ENCODE results near the gene SKA2.

SKA2 gene

GRCh38 chr17:59167571-59168001, 12.6 kb upstream of the SKA2 start:
- Histone ChIP-seq H3K9ac (ENCODE audit: low read depth, low read length) (no peak overlapping the region), H3K4me1 (ENCODE audit: insufficient read depth, low read length) (peaks cover 4% of the 10 kb centered on the region; the same call in 1 of the 2 replicates), H3K36me3 (ENCODE audit: insufficient read depth, low read length) (peaks cover 10% of the 10 kb centered on the region), H3K9me3 (ENCODE audit: control insufficient read depth, insufficient read depth, low read length) (no peaks in the 10 kb centered on the region)

GRCh38 chr17:59165933-59166342, 11.0 kb upstream of the SKA2 start:
- H3K9ac ChIP-seq (ENCODE audit: low read depth, low read length), result no peak overlapping the region
- H3K4me1 ChIP-seq (ENCODE audit: insufficient read depth, low read length), result peaks cover 4% of the 10 kb centered on the region; the same call in 1 of the 2 replicates
- H3K36me3 ChIP-seq (ENCODE audit: insufficient read depth, low read length), result peaks cover 10% of the 10 kb centered on the region
- H3K9me3 ChIP-seq (ENCODE audit: control insufficient read depth, insufficient read depth, low read length), result no peaks in the 10 kb centered on the region

- Histone ChIP-seq H3K9ac (ENCODE audit: low read depth, low read length) (no peak overlapping the region), H3K36me3 (ENCODE audit: insufficient read depth, low read length) (no peaks in the 10 kb centered on the region), H3K9me3 (ENCODE audit: control insufficient read depth, insufficient read depth, low read length) (no peaks in the 10 kb centered on the region), H3K4me1 (ENCODE audit: insufficient read depth, low read length) (peaks cover 4% of the 10 kb centered on the region; the same call in 1 of the 2 replicates)
Observed at GRCh38 chr17:59161477-59161876, 6.5 kb upstream of the SKA2 start.

- no peaks in the 10 kb centered on the region for H3K9me3 ChIP-seq (ENCODE audit: control insufficient read depth, insufficient read depth, low read length)
- no peak overlapping the region for H3K9ac ChIP-seq (ENCODE audit: low read depth, low read length)
- H3K36me3 ChIP-seq (ENCODE audit: insufficient read depth, low read length), result no peaks in the 10 kb centered on the region
- H3K4me1 ChIP-seq (ENCODE audit: insufficient read depth, low read length), result no peaks in the 10 kb centered on the region
Observed at GRCh38 chr17:59160157-59161025, 5.4 kb upstream of the SKA2 start.

- no peaks in the 10 kb centered on the region for H3K9me3 ChIP-seq (ENCODE audit: control insufficient read depth, insufficient read depth, low read length)
- no peaks in the 10 kb centered on the region for H3K36me3 ChIP-seq (ENCODE audit: insufficient read depth, low read length)
- peaks cover 9% of the 10 kb centered on the region; the same call in 1 of the 2 replicates for H3K4me1 ChIP-seq (ENCODE audit: insufficient read depth, low read length)
- H3K9ac ChIP-seq (ENCODE audit: low read depth, low read length), result peak within 1 kb of the TSS; percentile 95
Observed at GRCh38 chr17:59155439-59156177, 622 bp upstream of the SKA2 start, which contains the start of gene PRR11. Gene PRR11 (plus strand): TSS chr17:59155746. CDS start chr17:59169753, 14,007 bp downstream.

- H3K9ac ChIP-seq (ENCODE audit: low read depth, low read length), result peak overlapping the region; percentile 95
- no peaks in the 10 kb centered on the region for H3K36me3 ChIP-seq (ENCODE audit: insufficient read depth, low read length)
- H3K9me3 ChIP-seq (ENCODE audit: control insufficient read depth, insufficient read depth, low read length), result no peaks in the 10 kb centered on the region
- peaks cover 9% of the 10 kb centered on the region; the same call in 1 of the 2 replicates for H3K4me1 ChIP-seq (ENCODE audit: insufficient read depth, low read length)
Observed at GRCh38 chr17:59154292-59154720, 680 bp downstream of the SKA2 start.

- H3K36me3 ChIP-seq (ENCODE audit: insufficient read depth, low read length), result no peaks in the 10 kb centered on the region
- H3K9ac ChIP-seq (ENCODE audit: low read depth, low read length), result no peak overlapping the region
- H3K9me3 ChIP-seq (ENCODE audit: control insufficient read depth, insufficient read depth, low read length), result no peaks in the 10 kb centered on the region
- H3K4me1 ChIP-seq (ENCODE audit: insufficient read depth, low read length), result peaks cover 9% of the 10 kb centered on the region; the same call in 1 of the 2 replicates
Observed at GRCh38 chr17:59152925-59153324, 2.1 kb downstream of the SKA2 start.

- Histone ChIP-seq H3K4me1 (ENCODE audit: insufficient read depth, low read length) (peaks cover 9% of the 10 kb centered on the region; the same call in 1 of the 2 replicates), H3K36me3 (ENCODE audit: insufficient read depth, low read length) (no peaks in the 10 kb centered on the region), H3K9ac (ENCODE audit: low read depth, low read length) (no peak overlapping the region), H3K9me3 (ENCODE audit: control insufficient read depth, insufficient read depth, low read length) (no peaks in the 10 kb centered on the region)
Observed at GRCh38 chr17:59151591-59151990, 3.4 kb downstream of the SKA2 start.

- Histone ChIP-seq H3K9ac (ENCODE audit: low read depth, low read length) (no peak overlapping the region), H3K4me1 (ENCODE audit: insufficient read depth, low read length) (peaks cover 9% of the 10 kb centered on the region; the same call in 1 of the 2 replicates), H3K9me3 (ENCODE audit: control insufficient read depth, insufficient read depth, low read length) (no peaks in the 10 kb centered on the region), H3K36me3 (ENCODE audit: insufficient read depth, low read length) (no peaks in the 10 kb centered on the region)
Observed at GRCh38 chr17:59151006-59151405, 4.0 kb downstream of the SKA2 start.

- Histone ChIP-seq H3K9me3 (ENCODE audit: control insufficient read depth, insufficient read depth, low read length) (no peaks in the 10 kb centered on the region), H3K36me3 (ENCODE audit: insufficient read depth, low read length) (no peaks in the 10 kb centered on the region), H3K4me1 (ENCODE audit: insufficient read depth, low read length) (peaks cover 9% of the 10 kb centered on the region; the same call in 1 of the 2 replicates), H3K9ac (ENCODE audit: low read depth, low read length) (no peak overlapping the region)
Observed at GRCh38 chr17:59149841-59150511, 5.0 kb downstream of the SKA2 start.

GRCh38 chr17:59149051-59149450, 5.9 kb downstream of the SKA2 start:
- no peaks in the 10 kb centered on the region for H3K36me3 ChIP-seq (ENCODE audit: insufficient read depth, low read length)
- no peak overlapping the region for H3K9ac ChIP-seq (ENCODE audit: low read depth, low read length)
- H3K4me1 ChIP-seq (ENCODE audit: insufficient read depth, low read length), result peaks cover 9% of the 10 kb centered on the region; the same call in 1 of the 2 replicates
- H3K9me3 ChIP-seq (ENCODE audit: control insufficient read depth, insufficient read depth, low read length), result no peaks in the 10 kb centered on the region

GRCh38 chr17:59145571-59146096, 9.4 kb downstream of the SKA2 start:
- H3K4me1 ChIP-seq (ENCODE audit: insufficient read depth, low read length), result no peaks in the 10 kb centered on the region
- H3K9me3 ChIP-seq (ENCODE audit: control insufficient read depth, insufficient read depth, low read length), result no peaks in the 10 kb centered on the region
- no peak overlapping the region for H3K9ac ChIP-seq (ENCODE audit: low read depth, low read length)
- H3K36me3 ChIP-seq (ENCODE audit: insufficient read depth, low read length), result no peaks in the 10 kb centered on the region

GRCh38 chr17:59141860-59142259, 13.1 kb downstream of the SKA2 start:
- Histone ChIP-seq H3K9ac (ENCODE audit: low read depth, low read length) (no peak overlapping the region), H3K36me3 (ENCODE audit: insufficient read depth, low read length) (no peaks in the 10 kb centered on the region), H3K4me1 (ENCODE audit: insufficient read depth, low read length) (no peaks in the 10 kb centered on the region), H3K9me3 (ENCODE audit: control insufficient read depth, insufficient read depth, low read length) (no peaks in the 10 kb centered on the region)

- Histone ChIP-seq H3K9ac (ENCODE audit: low read depth, low read length) (no peak overlapping the region), H3K36me3 (ENCODE audit: insufficient read depth, low read length) (no peaks in the 10 kb centered on the region), H3K9me3 (ENCODE audit: control insufficient read depth, insufficient read depth, low read length) (no peaks in the 10 kb centered on the region)
Observed at GRCh38 chr17:59139939-59140338, 15.0 kb downstream of the SKA2 start.

More at GRCh38 chr17:59139939-59140338, 15.0 kb downstream of the SKA2 start:
- H3K4me1 ChIP-seq (ENCODE audit: insufficient read depth, low read length), result no peaks in the 10 kb centered on the region
